MCF 10A (cell line): Measurements from ENCODE around the gene ACOXL. TPM values are rescaled to one million over a fixed set of nuclear protein-coding genes. Genes with fewer than 3 reads are reported as not detected.

Experiments used
- BruUV-seq: library from RNA; stranded (reverse); fragments of 400-500 nt; replicated peaks from 2 replicates; lab custom pipeline; 2021; lab: Mats Ljungman, UMichigan
- CTCF ChIA-PET: fragments of 300-600 bp; sonication (Branson Sonifier 250); formaldehyde crosslinking; extraction: SDS; loops from one replicate; lab custom pipeline; 2021; ENCODE audit warnings: antibody characterized with exemption, inconsistent platforms; lab: Yijun Ruan, JAX
- POLR2A ChIA-PET: fragments of 300-600, 350-650 bp; sonication (Branson Sonifier 250); formaldehyde crosslinking; extraction: SDS; loops from one replicate; lab custom pipeline; 2020; ENCODE audit warnings: antibody characterized with exemption, inconsistent platforms; lab: Yijun Ruan, JAX
- DNase-seq: peaks from one replicate; pipeline ENCODE4 v3.0.0-alpha.2; 2018; ENCODE audit not compliant: unreplicated experiment
- H3K27ac Mint-ChIP-seq: one replicate; pipeline ENCODE4 v1.8.0; 2022; ENCODE audit warnings: mild to moderate bottlenecking, low read depth, mixed read lengths; ENCODE audit not compliant: unreplicated experiment
- H3K27me3 Mint-ChIP-seq: one replicate; pipeline ENCODE4 v1.8.0; 2022; ENCODE audit warnings: mixed read lengths; ENCODE audit not compliant: insufficient read depth, unreplicated experiment
- H3K36me3 Mint-ChIP-seq: one replicate; pipeline ENCODE4 v1.8.0; 2022; ENCODE audit warnings: mild to moderate bottlenecking, moderate library complexity, mixed read lengths; ENCODE audit not compliant: insufficient read depth, unreplicated experiment
- H3K4me1 Mint-ChIP-seq: one replicate; pipeline ENCODE4 v1.8.0; 2022; ENCODE audit warnings: mixed read lengths; ENCODE audit not compliant: insufficient read depth, unreplicated experiment
- H3K4me3 Mint-ChIP-seq: one replicate; pipeline ENCODE4 v1.8.0; 2022; ENCODE audit warnings: mild to moderate bottlenecking, moderate library complexity, mixed read lengths; ENCODE audit not compliant: unreplicated experiment
- H3K9me3 Mint-ChIP-seq: one replicate; pipeline ENCODE4 v1.8.0; 2022; ENCODE audit warnings: mixed read lengths; ENCODE audit not compliant: unreplicated experiment
- intact Hi-C: fragments of 100-400 bp; cut with micrococcal nuclease; formaldehyde crosslinking; loops from 2 replicates; pipeline ENCODE4 v1.14.1; 2022
- total RNA-seq: library from RNA; stranded (reverse); gene quantifications from 2 replicates; pipeline ENCODE4 v1.2.3, GENCODE V29; 2022
- TF ChIP-seq, protein P1 (sequence below): fragments of 200-600 bp; IDR thresholded peaks from one replicate; pipeline ENCODE4 v1.8.0; 2022; ENCODE audit warnings: antibody characterized with exemption, mild to moderate bottlenecking; ENCODE audit not compliant: unreplicated experiment

The ACOXL gene
- total RNA-seq, 1 experiment from 2014 or later: not detected

DNA sequence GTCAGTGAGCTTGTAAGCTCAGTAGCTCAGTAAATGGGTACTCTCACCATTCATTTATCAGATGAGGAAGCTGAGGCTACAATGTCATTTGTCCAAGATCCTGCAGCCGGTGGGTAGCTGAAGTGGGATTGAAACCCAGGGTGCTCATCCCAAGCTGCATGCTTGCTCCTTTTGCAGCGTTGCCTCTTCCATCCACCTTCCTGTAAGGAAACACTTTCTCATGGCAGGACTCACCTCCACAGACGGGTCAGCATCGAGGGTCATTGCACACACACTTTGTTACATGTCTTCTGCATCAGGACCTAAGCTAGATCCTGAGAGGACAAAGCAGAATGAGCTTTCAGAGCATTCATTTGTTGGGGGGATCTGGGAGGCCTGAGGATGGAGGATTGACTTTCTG is 60.7 kb downstream of the ACOXL start:
- peaks cover 100% of the 10 kb centered on the region for H3K27me3 Mint-ChIP-seq
- H3K4me3 Mint-ChIP-seq: no peak overlapping the region
- CTCF ChIA-PET: interaction anchor here (0.6 to 1.2 kb wide), 3 partner anchors 19 to 37 kb away, joined by 3 read pairs; no protein-coding TSS in a partner anchor
- BruUV-seq: no TSS peak
- no peak for DNase-seq
- intact Hi-C loops: no loop called here
- H3K4me1 Mint-ChIP-seq: no peaks in the 10 kb centered on the region
- POLR2A ChIA-PET: no interaction called here
- no peaks in the 10 kb centered on the region for H3K36me3 Mint-ChIP-seq
- H3K27ac Mint-ChIP-seq: no peak overlapping the region
- TF ChIP-seq, protein P1, sequence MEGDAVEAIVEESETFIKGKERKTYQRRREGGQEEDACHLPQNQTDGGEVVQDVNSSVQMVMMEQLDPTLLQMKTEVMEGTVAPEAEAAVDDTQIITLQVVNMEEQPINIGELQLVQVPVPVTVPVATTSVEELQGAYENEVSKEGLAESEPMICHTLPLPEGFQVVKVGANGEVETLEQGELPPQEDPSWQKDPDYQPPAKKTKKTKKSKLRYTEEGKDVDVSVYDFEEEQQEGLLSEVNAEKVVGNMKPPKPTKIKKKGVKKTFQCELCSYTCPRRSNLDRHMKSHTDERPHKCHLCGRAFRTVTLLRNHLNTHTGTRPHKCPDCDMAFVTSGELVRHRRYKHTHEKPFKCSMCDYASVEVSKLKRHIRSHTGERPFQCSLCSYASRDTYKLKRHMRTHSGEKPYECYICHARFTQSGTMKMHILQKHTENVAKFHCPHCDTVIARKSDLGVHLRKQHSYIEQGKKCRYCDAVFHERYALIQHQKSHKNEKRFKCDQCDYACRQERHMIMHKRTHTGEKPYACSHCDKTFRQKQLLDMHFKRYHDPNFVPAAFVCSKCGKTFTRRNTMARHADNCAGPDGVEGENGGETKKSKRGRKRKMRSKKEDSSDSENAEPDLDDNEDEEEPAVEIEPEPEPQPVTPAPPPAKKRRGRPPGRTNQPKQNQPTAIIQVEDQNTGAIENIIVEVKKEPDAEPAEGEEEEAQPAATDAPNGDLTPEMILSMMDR: no peak
- no peaks in the 10 kb centered on the region for H3K9me3 Mint-ChIP-seq

DNA sequence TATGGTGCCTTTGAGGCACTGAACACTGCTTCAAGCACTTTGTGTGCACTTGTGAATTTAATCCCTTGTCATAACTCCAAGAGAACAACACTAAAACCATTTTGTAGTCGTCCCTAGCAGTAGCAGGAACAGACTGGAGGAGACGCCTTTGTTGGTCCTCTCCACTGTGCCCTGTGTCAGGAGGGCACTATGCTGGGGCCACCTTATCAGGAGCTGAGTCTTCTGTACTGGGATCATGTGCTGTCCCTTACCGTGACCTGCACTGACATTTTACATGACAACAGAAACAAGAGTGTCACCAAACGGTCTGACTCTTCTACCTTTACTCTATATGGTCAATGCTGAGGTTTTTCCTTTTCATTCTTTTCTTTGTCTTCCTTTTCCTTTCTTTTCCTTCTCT is 62.0 kb downstream of the ACOXL start:
- peaks cover 100% of the 10 kb centered on the region for H3K27me3 Mint-ChIP-seq
- POLR2A ChIA-PET: no interaction called here
- DNase-seq: no peak
- no peak overlapping the region for H3K4me3 Mint-ChIP-seq
- no peaks in the 10 kb centered on the region for H3K36me3 Mint-ChIP-seq
- no peaks in the 10 kb centered on the region for H3K4me1 Mint-ChIP-seq
- CTCF ChIA-PET: no interaction called here
- H3K27ac Mint-ChIP-seq: no peak overlapping the region
- no TSS peak for BruUV-seq
- intact Hi-C loops: no loop called here
- H3K9me3 Mint-ChIP-seq: no peaks in the 10 kb centered on the region
- TF ChIP-seq, protein P1: no peak

DNA sequence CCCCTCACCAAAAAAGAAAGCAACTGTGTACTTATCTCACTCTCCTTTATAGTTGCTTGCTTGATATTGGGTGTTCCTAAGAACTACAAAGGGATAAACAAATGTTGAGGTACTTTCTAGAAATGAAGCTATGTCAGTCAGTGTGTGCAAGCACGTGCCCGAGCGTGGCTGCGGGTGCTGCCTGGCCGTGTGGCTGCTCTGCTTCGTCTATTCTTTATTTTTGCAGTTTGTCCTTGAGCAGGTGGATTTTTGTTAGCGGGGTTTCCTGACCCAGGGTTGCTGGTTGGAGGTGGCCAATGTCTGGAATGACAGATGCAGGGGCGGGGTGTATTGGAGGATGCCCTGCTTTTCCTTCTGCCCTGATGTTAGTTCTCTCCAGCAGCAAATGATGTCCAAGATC is 62.6 kb downstream of the ACOXL start:
- Mint-ChIP-seq H3K27me3 (peaks cover 100% of the 10 kb centered on the region), H3K4me1 (no peaks in the 10 kb centered on the region), H3K27ac (no peak overlapping the region), H3K4me3 (no peak overlapping the region), H3K9me3 (no peaks in the 10 kb centered on the region), H3K36me3 (no peaks in the 10 kb centered on the region)
- intact Hi-C loops: no loop called here
- ChIA-PET POLR2A (no interaction called here), CTCF (no interaction called here)
- no TSS peak for BruUV-seq
- TF ChIP-seq, protein P1: no peak
- no peak for DNase-seq

DNA sequence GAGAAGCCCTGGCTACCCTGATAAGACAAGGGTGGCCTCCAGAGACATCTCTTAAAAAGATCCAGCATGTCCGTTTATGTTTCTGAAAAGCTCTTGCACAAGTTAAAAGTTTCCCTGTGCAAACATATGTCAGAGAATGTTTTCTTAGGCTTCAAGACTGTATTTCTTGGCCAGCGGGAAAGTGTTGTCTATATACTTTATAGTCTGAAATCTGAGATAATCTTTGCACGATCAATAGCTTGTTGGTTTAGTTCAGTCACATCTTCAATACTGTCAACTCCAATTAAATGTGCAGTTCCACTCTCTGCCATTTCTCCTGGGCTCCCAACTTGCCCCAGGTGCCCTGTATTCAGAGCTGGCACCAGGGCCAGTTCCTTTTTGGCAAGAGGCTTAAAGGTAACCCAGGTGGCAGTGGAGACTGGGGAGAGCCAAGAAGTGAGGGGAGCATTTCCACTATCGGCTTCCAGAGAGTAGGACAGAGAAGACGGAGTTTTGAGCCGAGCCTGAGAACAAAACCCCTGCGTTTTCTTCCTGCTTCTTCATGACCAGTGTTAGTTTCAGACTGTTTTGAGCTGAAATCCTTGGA is 64.4 kb downstream of the ACOXL start:
- intact Hi-C loops: no loop called here

More for the DNA sequence above, 64.4 kb downstream of the ACOXL start:
- no TSS peak for BruUV-seq
- H3K36me3 Mint-ChIP-seq: no peaks in the 10 kb centered on the region
- TF ChIP-seq, protein P1: no peak
- no peaks in the 10 kb centered on the region for H3K9me3 Mint-ChIP-seq
- ChIA-PET POLR2A (no interaction called here), CTCF (interaction anchor here (0.5 to 0.6 kb wide), 2 partner anchors 39 to 301 kb away, joined by 3 to 4 read pairs; no protein-coding TSS in a partner anchor)
- no peak overlapping the region for H3K4me3 Mint-ChIP-seq
- H3K27ac Mint-ChIP-seq: no peak overlapping the region
- no peaks in the 10 kb centered on the region for H3K4me1 Mint-ChIP-seq
- no peak for DNase-seq
- peaks cover 100% of the 10 kb centered on the region for H3K27me3 Mint-ChIP-seq
